22Rv1 (cell line): Measurements from ENCODE around the gene ART3.

Experiments used
- ZFX ChIP-seq: fragments of 450-650 bp; IDR thresholded peaks from 2 replicates; pipeline ENCODE4 v1.6.1; 2017; ENCODE audit warnings: antibody characterized with exemption, borderline replicate concordance
- TF ChIP-seq, protein P1 (sequence below): fragments of 450-650 bp; IDR thresholded peaks from 2 replicates; pipeline ENCODE4 v1.5.1; 2017; ENCODE audit warnings: mild to moderate bottlenecking

DNA sequence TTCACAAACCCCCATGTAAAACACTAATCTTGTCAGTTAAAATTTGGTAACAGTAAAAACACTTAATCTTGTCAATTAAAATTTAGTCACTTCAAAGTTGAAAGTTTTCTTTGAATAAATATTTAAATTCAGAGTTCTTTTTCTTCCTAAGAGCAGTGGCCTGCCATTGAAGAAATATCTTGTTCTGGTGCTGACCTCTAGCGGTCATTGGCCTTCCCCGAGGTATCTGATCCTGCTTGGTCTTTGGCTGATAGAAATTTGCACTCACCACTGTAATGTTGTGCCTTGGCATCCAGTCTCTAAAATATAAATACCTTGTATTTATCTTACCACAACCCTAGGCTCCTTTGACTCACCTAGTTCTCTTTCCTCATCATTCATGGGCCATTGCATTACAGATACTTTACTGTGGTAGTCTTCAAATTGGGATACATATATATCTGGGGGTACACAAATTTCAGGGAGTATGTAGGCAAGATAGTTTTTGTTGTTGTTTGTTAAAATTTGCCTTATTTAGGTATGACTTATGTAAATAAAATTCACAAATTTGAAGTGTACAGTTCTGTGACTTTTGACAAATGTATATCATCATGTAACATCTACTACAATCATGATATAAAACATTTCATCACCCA lies 6.7 kb upstream of the ART3 start:
- TF ChIP-seq, protein P1, sequence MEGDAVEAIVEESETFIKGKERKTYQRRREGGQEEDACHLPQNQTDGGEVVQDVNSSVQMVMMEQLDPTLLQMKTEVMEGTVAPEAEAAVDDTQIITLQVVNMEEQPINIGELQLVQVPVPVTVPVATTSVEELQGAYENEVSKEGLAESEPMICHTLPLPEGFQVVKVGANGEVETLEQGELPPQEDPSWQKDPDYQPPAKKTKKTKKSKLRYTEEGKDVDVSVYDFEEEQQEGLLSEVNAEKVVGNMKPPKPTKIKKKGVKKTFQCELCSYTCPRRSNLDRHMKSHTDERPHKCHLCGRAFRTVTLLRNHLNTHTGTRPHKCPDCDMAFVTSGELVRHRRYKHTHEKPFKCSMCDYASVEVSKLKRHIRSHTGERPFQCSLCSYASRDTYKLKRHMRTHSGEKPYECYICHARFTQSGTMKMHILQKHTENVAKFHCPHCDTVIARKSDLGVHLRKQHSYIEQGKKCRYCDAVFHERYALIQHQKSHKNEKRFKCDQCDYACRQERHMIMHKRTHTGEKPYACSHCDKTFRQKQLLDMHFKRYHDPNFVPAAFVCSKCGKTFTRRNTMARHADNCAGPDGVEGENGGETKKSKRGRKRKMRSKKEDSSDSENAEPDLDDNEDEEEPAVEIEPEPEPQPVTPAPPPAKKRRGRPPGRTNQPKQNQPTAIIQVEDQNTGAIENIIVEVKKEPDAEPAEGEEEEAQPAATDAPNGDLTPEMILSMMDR, result peak; percentile 89
- TF ChIP-seq ZFX, result no peak
